Body of pancreas (tissue), 4 donors: ENCODE results near the gene HES7. TPM values are rescaled to one million over a fixed set of nuclear protein-coding genes. Genes with fewer than 3 reads are reported as not detected.

Source experiments
- ATAC-seq: fragments of 150-250 bp; one replicate; pipeline ENCODE4 v1.9.1; 2016
- DNase-seq, 4 donors: peaks; one replicate each; pipeline ENCODE4 v3.0.0-alpha.2; 2019
- H3K27ac ChIP-seq, 4 donors: fragments of 200-600 bp; sonication (generic); 1 replicate in 3 of 4; 2 replicates in 1 of 4; pipeline versions ENCODE4 v1.5.1 to v1.6.1; 2016 to 2019; ENCODE audit warnings: mild to moderate bottlenecking in 1 of 4, mixed read lengths in 1 of 4, moderate library complexity in 1 of 4
- H3K27me3 ChIP-seq, 2 donors: fragments of 200-600 bp; sonication (generic); one replicate each; pipeline ENCODE4 v1.6.0; 2016; ENCODE audit warnings: mild to moderate bottlenecking in 1 of 2
- H3K36me3 ChIP-seq, 2 donors: fragments of 200-600 bp; sonication (generic); replicated peaks in 1 of 2; 2 replicates each; pipeline ENCODE4 v1.5.1; 2016; ENCODE audit warnings: low read depth in 2 of 2; ENCODE audit not compliant: insufficient read depth in 1 of 2
- H3K4me1 ChIP-seq: fragments of 200-600 bp; sonication (generic); one replicate; pipeline ENCODE4 v1.6.0; 2016
- H3K4me3 ChIP-seq, 2 donors: fragments of 200-600 bp; sonication (generic); 1 replicate in 1 of 2; 2 replicates in 1 of 2; pipeline ENCODE4 v1.5.1; 2016 to 2019
- H3K9me3 ChIP-seq, 3 donors: fragments of 200-600 bp; sonication (generic); 1 replicate in 2 of 3; 2 replicates in 1 of 3; pipeline ENCODE4 v1.5.1; 2016
- CTCF ChIP-seq, 7 experiments: fragments of 450-650 bp in 4 of 7; fragments of 200-600 bp in 3 of 7; sonication (generic) in 3 of 7; IDR thresholded peaks; one replicate each; pipeline ENCODE4 v1.5.1; 2016 to 2019; ENCODE audit warnings: antibody characterized with exemption in 7 of 7
- POLR2A ChIP-seq, 3 donors: fragments of 450-650 bp; IDR thresholded peaks; one replicate each; pipeline ENCODE4 v1.6.1; 2016; ENCODE audit warnings: antibody characterized with exemption in 3 of 3, mild to moderate bottlenecking in 2 of 3
- WGBS, 2 donors: methylation state at CpG; one replicate each; pipeline ENCODE4 v1.1.5; 2017; 5-methylcytosine and 5-hydroxymethylcytosine counted together
- intact Hi-C: fragments of 100-400 bp; cut with DNase I; formaldehyde crosslinking; loops from one replicate; pipeline ENCODE4 v1.15.1; 2023
- total RNA-seq, 2 donors: library from RNA; depleted of rRNA; stranded (reverse); fragments of >200 nt; gene quantifications; one replicate each; pipeline ENCODE4 v1.1.0, GENCODE V29; 2016

The HES7 gene
- total RNA-seq, 2 donors from 2014 or later = not detected

DNA sequence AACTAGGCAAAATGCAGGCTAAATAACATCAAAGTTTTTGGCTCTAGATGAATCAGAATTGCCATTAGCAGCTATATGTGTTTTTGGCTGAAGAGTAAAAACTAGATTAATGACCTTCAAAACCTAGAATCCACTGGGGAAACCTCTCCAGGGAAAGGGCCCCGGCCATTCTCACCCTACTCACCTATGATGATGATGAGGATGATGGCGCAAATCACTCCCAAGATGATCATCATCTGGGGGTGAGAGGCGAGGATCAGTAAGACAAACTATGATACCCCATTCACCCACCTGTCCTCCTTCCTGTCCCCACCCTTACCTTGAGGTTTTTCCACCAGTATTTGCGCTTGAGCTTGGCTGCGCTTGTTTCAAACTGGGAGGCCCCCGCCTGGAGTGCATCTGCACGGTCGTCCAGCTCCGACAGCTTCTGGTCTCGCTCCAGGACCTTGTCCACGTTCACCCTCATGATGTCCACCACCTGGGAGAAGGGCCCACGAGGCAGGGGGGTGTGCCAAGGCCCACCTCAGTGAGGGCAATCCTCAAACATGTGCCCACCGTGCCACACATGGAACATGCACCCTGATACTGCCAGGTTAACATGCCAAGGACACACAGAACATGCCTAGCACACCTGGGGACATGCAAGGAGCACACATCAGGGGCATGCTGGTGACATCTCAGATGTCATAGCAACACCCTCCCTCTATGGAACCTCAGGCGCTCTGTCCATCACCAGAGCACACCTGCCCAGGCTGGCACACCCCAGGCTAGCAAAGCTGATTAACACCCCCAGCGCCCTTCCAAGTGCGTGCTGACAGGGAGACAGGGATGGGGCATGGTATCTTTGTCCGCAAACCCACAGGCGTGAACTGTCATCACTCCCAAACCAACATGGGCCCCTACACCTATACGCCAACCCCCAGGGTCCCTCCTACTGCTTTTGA is 37.7 kb upstream of the HES7 start:
- peak overlapping the region; percentile 72 to 85 for H3K4me3 ChIP-seq
- ATAC-seq (no peak), DNase-seq (no peak)
- H3K36me3 ChIP-seq = no peaks in the 10 kb centered on the region
- H3K27me3 ChIP-seq = no peaks in the 10 kb centered on the region
- intact Hi-C loops = no loop called here
- H3K27ac ChIP-seq = peak overlapping the region; percentile 90 to 99 (median 99)
- no peaks in the 10 kb centered on the region for H3K9me3 ChIP-seq
- TF ChIP-seq CTCF (IDR thresholded peaks at IDR 0.05) (no peak), POLR2A (IDR thresholded peaks at IDR 0.05) (no peak)
- 32 to 36% methylated on average over 15 to 19 of the region's 19 CpGs for WGBS, 2 donors
- peaks cover 56% of the 10 kb centered on the region for H3K4me1 ChIP-seq

GRCh38 chr17:8160741-8161221 is 36.9 kb upstream of the HES7 start:
- peaks cover 56% of the 10 kb centered on the region for H3K4me1 ChIP-seq
- DNase-seq = no peak
- 33 to 55% methylated on average over 4 to 5 of the region's 5 CpGs for WGBS, 2 donors

GRCh38 chr17:8160224-8160577 is 36.3 kb upstream of the HES7 start:
- ATAC-seq (no peak), DNase-seq (no peak)
- no peak for TF ChIP-seq POLR2A (IDR thresholded peaks at IDR 0.05)
- intact Hi-C loops = no loop called here
- H3K27me3 ChIP-seq = no peaks in the 10 kb centered on the region
- 50 to 53% methylated on average over 4 of the region's 4 CpGs for WGBS, 2 donors
- no peaks in the 10 kb centered on the region for H3K36me3 ChIP-seq
- no peaks in the 10 kb centered on the region for H3K9me3 ChIP-seq
- H3K4me1 ChIP-seq = peaks cover 56% of the 10 kb centered on the region
- H3K4me3 ChIP-seq = no peak overlapping the region
- peak overlapping the region in 3 of 4 donors; percentile 98 to 99 (median 99) for H3K27ac ChIP-seq

More at GRCh38 chr17:8160741-8161221, 36.9 kb upstream of the HES7 start:
- ATAC-seq = no peak
- no peaks in the 10 kb centered on the region for H3K36me3 ChIP-seq
- H3K4me3 ChIP-seq = no peak overlapping the region
- intact Hi-C loops = no loop called here
- peak overlapping the region in 3 of 4 donors; percentile 99 for H3K27ac ChIP-seq
- no peaks in the 10 kb centered on the region for H3K9me3 ChIP-seq
- TF ChIP-seq POLR2A (IDR thresholded peaks at IDR 0.05) (no peak), CTCF (IDR thresholded peaks at IDR 0.05) (no peak)
- no peaks in the 10 kb centered on the region for H3K27me3 ChIP-seq

DNA sequence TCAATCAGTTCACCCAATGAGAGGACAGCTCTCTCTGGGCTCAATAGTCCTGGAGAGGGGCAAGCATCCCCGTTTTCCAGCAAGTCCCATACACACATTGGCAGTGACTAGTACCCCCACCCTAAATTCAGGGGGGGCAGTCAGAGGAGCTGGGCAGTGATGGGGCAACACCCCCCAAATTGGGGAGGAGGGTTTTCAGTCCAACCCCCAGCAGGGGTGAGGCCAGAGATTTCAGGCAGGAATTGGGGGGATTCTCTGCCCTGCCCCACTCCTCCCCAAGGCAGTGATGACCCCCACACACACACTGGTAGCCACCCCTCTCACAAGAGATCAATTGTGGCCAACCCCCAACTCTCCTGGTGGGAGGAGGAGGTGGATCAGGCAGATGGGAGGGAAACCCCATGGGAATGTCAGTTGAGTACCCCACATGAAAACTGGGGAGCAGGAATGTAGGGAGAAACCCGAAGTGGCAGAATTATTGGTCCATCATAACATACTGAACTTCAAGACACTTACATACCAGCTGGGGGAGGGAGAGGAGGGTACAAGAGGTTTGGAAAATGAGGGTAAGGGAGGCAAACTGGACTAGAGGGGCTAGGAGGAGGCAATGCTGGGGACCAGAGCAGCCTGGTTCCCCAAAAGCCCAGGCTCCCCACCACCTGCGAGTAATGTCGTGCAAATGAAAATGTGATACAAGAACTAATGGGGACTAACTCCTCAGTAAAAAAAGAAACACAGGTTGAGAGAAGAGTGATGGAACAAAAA is 35.7 kb upstream of the HES7 start:
- no peak for DNase-seq
- Histone ChIP-seq H3K9me3 (no peaks in the 10 kb centered on the region), H3K27ac (peak overlapping the region in 3 of 4 donors; percentile 98 to 100 (median 99)), H3K4me3 (no peak overlapping the region), H3K27me3 (no peaks in the 10 kb centered on the region), H3K4me1 (peaks cover 62% of the 10 kb centered on the region), H3K36me3 (no peaks in the 10 kb centered on the region)
- TF ChIP-seq CTCF (IDR thresholded peaks at IDR 0.05) (no peak), POLR2A (IDR thresholded peaks at IDR 0.05) (no peak)
- 68 to 75% methylated on average over 4 of the region's 4 CpGs for WGBS, 2 donors
- ATAC-seq = no peak
- intact Hi-C loops = no loop called here

GRCh38 chr17:8159032-8159400 is 35.1 kb upstream of the HES7 start:
- 46% methylated on average over 3 of the region's 3 CpGs for WGBS, 2 donors
- Histone ChIP-seq H3K27ac (peak overlapping the region in 3 of 4 donors; percentile 98 to 100 (median 99)), H3K27me3 (no peaks in the 10 kb centered on the region), H3K4me1 (peaks cover 62% of the 10 kb centered on the region), H3K36me3 (no peaks in the 10 kb centered on the region), H3K9me3 (no peaks in the 10 kb centered on the region), H3K4me3 (no peak overlapping the region)
- no peak for ATAC-seq
- TF ChIP-seq POLR2A (IDR thresholded peaks at IDR 0.05) (no peak), CTCF (IDR thresholded peaks at IDR 0.05) (no peak)
- intact Hi-C loops = no loop called here
- DNase-seq = no peak
